Glomerular endothelial cell (primary cell): ENCODE results near the gene CRELD1. TPM values are rescaled to one million over a fixed set of nuclear protein-coding genes. Genes with fewer than 3 reads are reported as not detected.
"Not testable (repeated sequence)": the region's sequence is repeated elsewhere in the genome, so short reads cannot be mapped to it uniquely, and the experiment has no call there.

Source experiments
- DNase-seq: peaks from one replicate; pipeline ENCODE4 v3.0.0-alpha.2; 2011; ENCODE audit warnings: low read depth, low spot score; ENCODE audit errors: extremely low read depth
- total RNA-seq: library from RNA; depleted of rRNA; stranded (reverse); fragments of >200 nt; gene quantifications from 2 replicates; pipeline ENCODE4 v1.2.3, GENCODE V29; 2015

Gene CRELD1
- total RNA-seq, 1 donor from 2014 or later, result 36.2 TPM

- no peak for DNase-seq
Measured at GRCh38 chr3:9932843-9933560, 632 bp upstream of the CRELD1 start.

- DNase-seq, result no peak
Measured at GRCh38 chr3:9934235-9934621, 594 bp downstream of the CRELD1 start.

- DNase-seq, result no peak
Measured at GRCh38 chr3:9934993-9935392, 1.4 kb downstream of the CRELD1 start.

GRCh38 chr3:9935966-9936510 is 2.4 kb downstream of the CRELD1 start:
- no peak for DNase-seq

GRCh38 chr3:9937486-9938238 is 4.0 kb downstream of the CRELD1 start:
- DNase-seq, result no peak

- DNase-seq, result no peak
Measured at GRCh38 chr3:9938966-9939365, 5.3 kb downstream of the CRELD1 start.

- not testable (repeated sequence) for DNase-seq
Measured at GRCh38 chr3:9939906-9940305, 6.3 kb downstream of the CRELD1 start.

- no peak for DNase-seq
Measured at GRCh38 chr3:9940746-9941145, 7.1 kb downstream of the CRELD1 start.

- no peak for DNase-seq
Measured at GRCh38 chr3:9942164-9942563, 8.5 kb downstream of the CRELD1 start.

- DNase-seq, result no peak
Measured at GRCh38 chr3:9942934-9943690, 9.5 kb downstream of the CRELD1 start.

- DNase-seq, result no peak
Measured at GRCh38 chr3:9944271-9944670, 10.6 kb downstream of the CRELD1 start.

- DNase-seq, result no peak
Measured at GRCh38 chr3:9945358-9945757, 11.7 kb downstream of the CRELD1 start.

- no peak for DNase-seq
Measured at GRCh38 chr3:9946112-9947024, 12.7 kb downstream of the CRELD1 start.

GRCh38 chr3:9947025-9947995 is 13.7 kb downstream of the CRELD1 start:
- no peak for DNase-seq

GRCh38 chr3:9948586-9948985 is 15.0 kb downstream of the CRELD1 start:
- no peak for DNase-seq

- DNase-seq, result no peak
Measured at GRCh38 chr3:9949115-9949514, 15.5 kb downstream of the CRELD1 start.

- no peak for DNase-seq
Measured at GRCh38 chr3:9949626-9950025, 16.0 kb downstream of the CRELD1 start.

- no peak for DNase-seq
Measured at GRCh38 chr3:9951126-9951525, 17.5 kb downstream of the CRELD1 start.

GRCh38 chr3:9951598-9951961 is 17.9 kb downstream of the CRELD1 start:
- no peak for DNase-seq
